ENCODE measurements around the gene SAV1.

SAV1 gene

GRCh38 chr14:50678163-50678562, 10.1 kb upstream of the SAV1 start:
- TF ChIP-seq ZFP3 (CRISPR knock-in tag; IDR thresholded peaks at IDR 0.05), result no peak
- no peak for TF ChIP-seq ARNTL (CRISPR knock-in tag; IDR thresholded peaks at IDR 0.05; ENCODE audit: borderline replicate concordance, low read depth)
- TF ChIP-seq OSR1 (CRISPR knock-in tag; IDR thresholded peaks at IDR 0.05), result no peak
- TF ChIP-seq ZC3H10 (CRISPR knock-in tag; IDR thresholded peaks at IDR 0.05), result no peak
- TF ChIP-seq CREB5 (CRISPR knock-in tag; IDR thresholded peaks at IDR 0.05; ENCODE audit: low read depth), result no peak
- no peak for TF ChIP-seq ZNF565 (CRISPR knock-in tag; conservative IDR thresholded peaks at IDR 0.05; ENCODE audit: low read depth)
- TF ChIP-seq ZNF70 (CRISPR knock-in tag; IDR thresholded peaks at IDR 0.05), result no peak
- no peak for TF ChIP-seq ESRRG (CRISPR knock-in tag; IDR thresholded peaks at IDR 0.05)
- no peak for TF ChIP-seq PPARA (CRISPR knock-in tag; IDR thresholded peaks at IDR 0.05; ENCODE audit: borderline replicate concordance)
- TF ChIP-seq TCF4 (CRISPR knock-in tag; IDR thresholded peaks at IDR 0.05; ENCODE audit: borderline replicate concordance), result no peak
- TF ChIP-seq, protein P1, sequence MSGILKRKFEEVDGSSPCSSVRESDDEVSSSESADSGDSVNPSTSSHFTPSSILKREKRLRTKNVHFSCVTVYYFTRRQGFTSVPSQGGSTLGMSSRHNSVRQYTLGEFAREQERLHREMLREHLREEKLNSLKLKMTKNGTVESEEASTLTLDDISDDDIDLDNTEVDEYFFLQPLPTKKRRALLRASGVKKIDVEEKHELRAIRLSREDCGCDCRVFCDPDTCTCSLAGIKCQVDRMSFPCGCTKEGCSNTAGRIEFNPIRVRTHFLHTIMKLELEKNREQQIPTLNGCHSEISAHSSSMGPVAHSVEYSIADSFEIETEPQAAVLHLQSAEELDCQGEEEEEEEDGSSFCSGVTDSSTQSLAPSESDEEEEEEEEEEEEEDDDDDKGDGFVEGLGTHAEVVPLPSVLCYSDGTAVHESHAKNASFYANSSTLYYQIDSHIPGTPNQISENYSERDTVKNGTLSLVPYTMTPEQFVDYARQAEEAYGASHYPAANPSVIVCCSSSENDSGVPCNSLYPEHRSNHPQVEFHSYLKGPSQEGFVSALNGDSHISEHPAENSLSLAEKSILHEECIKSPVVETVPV (CRISPR knock-in tag; IDR thresholded peaks at IDR 0.05), result no peak
- TF ChIP-seq TOX (CRISPR knock-in tag; IDR thresholded peaks at IDR 0.05; ENCODE audit: borderline replicate concordance), result no peak
- no peak for TF ChIP-seq BACH2 (CRISPR knock-in tag; IDR thresholded peaks at IDR 0.05; ENCODE audit: borderline replicate concordance)
- no peak for TF ChIP-seq ZFP30 (CRISPR knock-in tag; IDR thresholded peaks at IDR 0.05)
- peak; percentile 51 for ATAC-seq

DNA sequence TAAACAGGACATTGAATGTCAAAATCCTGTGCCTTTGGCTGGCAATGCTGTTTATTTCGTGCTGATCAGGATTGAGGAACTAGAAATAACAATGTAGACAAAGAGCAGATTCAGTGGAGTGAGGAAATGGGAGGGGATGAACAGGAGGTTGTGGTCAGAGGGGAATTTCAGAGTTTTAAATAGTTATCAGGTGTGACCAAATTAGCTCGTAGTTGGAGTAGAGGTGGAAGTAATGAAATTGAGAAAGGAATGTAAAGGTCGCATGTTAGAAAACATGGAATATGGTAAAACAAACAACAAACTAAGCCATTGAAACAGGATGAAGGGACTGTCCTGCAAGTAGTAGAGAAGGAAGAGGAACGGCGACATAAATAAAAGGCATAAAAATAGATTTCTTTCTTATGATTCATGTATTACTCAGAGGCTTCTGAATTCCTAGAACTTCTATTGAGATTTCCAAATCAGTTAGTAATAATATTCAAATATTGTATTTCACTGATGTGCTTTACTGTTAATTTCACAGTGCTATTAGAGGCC, 9.5 kb upstream of the SAV1 start:
- TF ChIP-seq TOX (CRISPR knock-in tag; IDR thresholded peaks at IDR 0.05; ENCODE audit: borderline replicate concordance), result no peak
- no peak for TF ChIP-seq GLIS3 (CRISPR knock-in tag; IDR thresholded peaks at IDR 0.05)
- no peak for TF ChIP-seq TCF4 (CRISPR knock-in tag; IDR thresholded peaks at IDR 0.05; ENCODE audit: borderline replicate concordance)
- no peak for TF ChIP-seq PPARA (CRISPR knock-in tag; IDR thresholded peaks at IDR 0.05; ENCODE audit: borderline replicate concordance)
- TF ChIP-seq ESRRG (CRISPR knock-in tag; IDR thresholded peaks at IDR 0.05), result no peak
- TF ChIP-seq, protein P2, sequence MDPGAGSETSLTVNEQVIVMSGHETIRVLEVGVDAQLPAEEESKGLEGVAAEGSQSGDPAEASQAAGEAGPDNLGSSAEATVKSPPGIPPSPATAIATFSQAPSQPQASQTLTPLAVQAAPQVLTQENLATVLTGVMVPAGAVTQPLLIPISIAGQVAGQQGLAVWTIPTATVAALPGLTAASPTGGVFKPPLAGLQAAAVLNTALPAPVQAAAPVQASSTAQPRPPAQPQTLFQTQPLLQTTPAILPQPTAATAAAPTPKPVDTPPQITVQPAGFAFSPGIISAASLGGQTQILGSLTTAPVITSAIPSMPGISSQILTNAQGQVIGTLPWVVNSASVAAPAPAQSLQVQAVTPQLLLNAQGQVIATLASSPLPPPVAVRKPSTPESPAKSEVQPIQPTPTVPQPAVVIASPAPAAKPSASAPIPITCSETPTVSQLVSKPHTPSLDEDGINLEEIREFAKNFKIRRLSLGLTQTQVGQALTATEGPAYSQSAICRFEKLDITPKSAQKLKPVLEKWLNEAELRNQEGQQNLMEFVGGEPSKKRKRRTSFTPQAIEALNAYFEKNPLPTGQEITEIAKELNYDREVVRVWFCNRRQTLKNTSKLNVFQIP (CRISPR knock-in tag; IDR thresholded peaks at IDR 0.05; ENCODE audit: borderline replicate concordance, low read depth), result no peak
- no peak for TF ChIP-seq ISL1 (CRISPR knock-in tag; IDR thresholded peaks at IDR 0.05)
- TF ChIP-seq ZFP30 (CRISPR knock-in tag; IDR thresholded peaks at IDR 0.05), result no peak
- no peak for TF ChIP-seq BACH2 (CRISPR knock-in tag; IDR thresholded peaks at IDR 0.05; ENCODE audit: borderline replicate concordance)
- TF ChIP-seq PATZ1 (CRISPR knock-in tag; IDR thresholded peaks at IDR 0.05; ENCODE audit: borderline replicate concordance), result no peak
- TF ChIP-seq ZNF565 (CRISPR knock-in tag; conservative IDR thresholded peaks at IDR 0.05; ENCODE audit: low read depth), result no peak
- TF ChIP-seq CREB5 (CRISPR knock-in tag; IDR thresholded peaks at IDR 0.05; ENCODE audit: low read depth), result no peak
- TF ChIP-seq RARB (CRISPR knock-in tag; IDR thresholded peaks at IDR 0.05), result no peak
- no peak for TF ChIP-seq ARNTL (CRISPR knock-in tag; IDR thresholded peaks at IDR 0.05; ENCODE audit: borderline replicate concordance, low read depth)
- no peak for TF ChIP-seq ZNF70 (CRISPR knock-in tag; IDR thresholded peaks at IDR 0.05)
- TF ChIP-seq ZC3H10 (CRISPR knock-in tag; IDR thresholded peaks at IDR 0.05), result no peak
- no peak for TF ChIP-seq SNAI2 (CRISPR knock-in tag; IDR thresholded peaks at IDR 0.05)
- TF ChIP-seq, protein P1 (CRISPR knock-in tag; IDR thresholded peaks at IDR 0.05), result no peak
- no peak for TF ChIP-seq ZNF8 (CRISPR knock-in tag; IDR thresholded peaks at IDR 0.05)
- no peak for TF ChIP-seq ZFP3 (CRISPR knock-in tag; IDR thresholded peaks at IDR 0.05)
- ATAC-seq, result peak; percentile 86

Data from SK-N-SH treated with all-trans-retinoic acid at 6 μM for 48 hours (cell line).